Activated naive CD8-positive, alpha-beta T cell treated with anti-CD3 and anti-CD28 coated beads, Interleukin-2, amount 10 ng/mL, durations not matched to agents 7 days and 5 days (primary cell): Measurements from ENCODE around the gene CD200. TPM values are rescaled to one million over a fixed set of nuclear protein-coding genes. Genes with fewer than 3 reads are reported as not detected.

Experiments used
- ATAC-seq: fragments of 150-1000 bp; cut with Tn5 transposase; one replicate; pipeline ENCODE4 v1.10.0; 2021; ENCODE audit warnings: low read depth, moderate library complexity
- POLR2A ChIA-PET: fragments of 350-600 bp; sonication (Branson Sonifier 250); formaldehyde crosslinking; loops from one replicate; lab custom pipeline; 2021; ENCODE audit warnings: antibody characterized with exemption; lab: Charles Lee
- DNase-seq: peaks from one replicate; pipeline ENCODE4 v3.0.0; 2021
- H3K27ac Mint-ChIP-seq: one replicate; pipeline ENCODE4 v1.8.0; 2022; ENCODE audit warnings: mild to moderate bottlenecking, mixed read lengths
- H3K27me3 Mint-ChIP-seq: one replicate; pipeline ENCODE4 v1.8.0; 2022; ENCODE audit warnings: mild to moderate bottlenecking, moderate library complexity, mixed read lengths
- H3K36me3 Mint-ChIP-seq: one replicate; pipeline ENCODE4 v1.8.0; 2021; ENCODE audit warnings: mild to moderate bottlenecking, mixed read lengths
- H3K4me1 Mint-ChIP-seq: one replicate; pipeline ENCODE4 v1.8.0; 2021; ENCODE audit warnings: mixed read lengths
- H3K4me3 Mint-ChIP-seq: one replicate; pipeline ENCODE4 v1.8.0; 2022; ENCODE audit warnings: mild to moderate bottlenecking, moderate library complexity, mixed read lengths
- H3K9me3 Mint-ChIP-seq: one replicate; pipeline ENCODE4 v1.8.0; 2021; ENCODE audit warnings: mixed read lengths
- total RNA-seq, 2 experiments: library from RNA; stranded (reverse); gene quantifications; one replicate each; pipeline ENCODE4 v1.2.3, GENCODE V29; 2021

CD200 gene
- total RNA-seq, 2 experiments from 2014 or later, result 1.7 to 2.1 TPM

DNA sequence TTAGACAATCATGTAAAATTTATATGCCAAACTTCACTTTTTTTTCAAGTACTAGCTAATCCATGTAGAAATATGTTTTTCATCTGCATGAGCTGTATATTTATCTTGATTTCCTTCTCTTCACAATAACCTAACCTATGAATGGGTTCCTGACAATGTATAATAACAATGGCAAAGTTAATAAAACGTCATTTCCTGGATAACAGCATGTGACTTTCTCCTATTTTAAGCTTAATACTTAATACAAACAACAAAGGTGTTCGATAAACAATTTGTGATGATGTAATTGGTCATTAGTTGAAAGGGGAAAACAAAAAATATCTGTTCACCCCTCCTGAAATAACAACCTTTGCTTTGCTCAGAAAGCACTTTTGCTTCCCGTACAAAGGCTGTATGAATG lies 20.4 kb downstream of the CD200 start:
- no peak for DNase-seq
- no peak overlapping the region for H3K27ac Mint-ChIP-seq
- ATAC-seq, result no peak
- POLR2A ChIA-PET, result interaction anchor here (1.6 kb wide), 1 partner anchor 20 kb away, joined by 4 read pairs; the partner anchor contains the start of gene CD200
- peaks cover 8% of the 10 kb centered on the region for H3K4me1 Mint-ChIP-seq
- peaks cover 2% of the 10 kb centered on the region for H3K36me3 Mint-ChIP-seq
- H3K27me3 Mint-ChIP-seq, result no peaks in the 10 kb centered on the region
- H3K9me3 Mint-ChIP-seq, result no peaks in the 10 kb centered on the region
- no peak overlapping the region for H3K4me3 Mint-ChIP-seq

DNA sequence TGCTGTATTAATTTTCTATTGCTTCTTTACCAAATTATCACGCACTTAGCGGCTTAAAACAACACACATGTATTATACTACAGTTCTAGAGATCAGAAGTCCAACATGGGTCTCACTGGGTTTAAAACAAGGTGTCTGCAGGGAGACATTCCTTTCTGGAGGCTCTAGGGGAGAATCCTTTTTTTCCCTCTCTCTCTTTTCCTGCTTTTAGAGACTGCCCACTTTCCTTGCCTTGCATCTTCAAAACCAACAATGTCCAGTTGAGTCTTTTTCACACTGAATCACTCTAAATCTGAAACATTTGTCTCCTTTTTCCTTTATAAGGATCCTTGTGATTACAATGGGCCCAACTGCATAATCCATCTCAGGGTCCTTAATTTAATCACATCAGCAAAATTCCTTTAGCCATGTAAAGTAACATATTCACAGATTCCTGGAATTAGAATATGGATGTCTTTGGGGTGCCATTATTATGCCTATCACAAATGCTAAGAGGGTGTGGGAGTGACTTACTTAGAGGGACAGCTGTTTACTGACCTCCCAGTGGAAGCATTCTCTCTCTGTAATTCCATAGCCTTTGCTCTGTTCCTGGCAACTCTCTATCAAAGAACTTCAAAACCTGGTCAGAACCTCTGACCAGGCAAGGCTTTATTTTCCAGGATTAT lies 21.8 kb downstream of the CD200 start:
- POLR2A ChIA-PET, result interaction anchor here (1.6 kb wide), 1 partner anchor 22 kb away, joined by 4 read pairs; the partner anchor contains the start of gene CD200
- H3K27ac Mint-ChIP-seq, result no peak overlapping the region
- DNase-seq (no peak), ATAC-seq (no peak)
- no peaks in the 10 kb centered on the region for H3K27me3 Mint-ChIP-seq
- H3K4me1 Mint-ChIP-seq, result peaks cover 13% of the 10 kb centered on the region
- no peak overlapping the region for H3K4me3 Mint-ChIP-seq
- peaks cover 2% of the 10 kb centered on the region for H3K36me3 Mint-ChIP-seq
- no peaks in the 10 kb centered on the region for H3K9me3 Mint-ChIP-seq

DNA sequence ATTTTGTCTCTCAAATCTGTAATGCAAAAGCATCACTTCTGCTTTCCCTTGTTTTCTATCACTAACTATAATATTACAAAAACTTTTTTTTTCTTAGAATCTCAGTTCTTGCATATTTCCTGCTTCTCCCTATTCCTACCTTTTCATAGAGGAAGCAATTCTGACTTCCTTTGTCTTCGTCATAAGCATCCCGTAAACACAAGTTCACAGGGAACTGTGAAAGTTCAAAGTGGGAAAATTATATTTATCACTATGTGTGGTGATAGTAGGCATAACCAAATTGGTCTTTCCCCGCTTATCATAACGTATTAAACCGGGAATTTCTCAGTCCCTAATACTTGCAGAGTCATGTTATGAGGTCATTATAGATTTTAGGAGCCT lies 22.3 kb downstream of the CD200 start:
- POLR2A ChIA-PET, result no interaction called here
- peaks cover 2% of the 10 kb centered on the region for H3K36me3 Mint-ChIP-seq
- no peak for ATAC-seq
- H3K27me3 Mint-ChIP-seq, result no peaks in the 10 kb centered on the region
- H3K4me1 Mint-ChIP-seq, result peaks cover 13% of the 10 kb centered on the region
- no peak for DNase-seq
- H3K4me3 Mint-ChIP-seq, result no peak overlapping the region
- H3K27ac Mint-ChIP-seq, result no peak overlapping the region
- no peaks in the 10 kb centered on the region for H3K9me3 Mint-ChIP-seq

DNA sequence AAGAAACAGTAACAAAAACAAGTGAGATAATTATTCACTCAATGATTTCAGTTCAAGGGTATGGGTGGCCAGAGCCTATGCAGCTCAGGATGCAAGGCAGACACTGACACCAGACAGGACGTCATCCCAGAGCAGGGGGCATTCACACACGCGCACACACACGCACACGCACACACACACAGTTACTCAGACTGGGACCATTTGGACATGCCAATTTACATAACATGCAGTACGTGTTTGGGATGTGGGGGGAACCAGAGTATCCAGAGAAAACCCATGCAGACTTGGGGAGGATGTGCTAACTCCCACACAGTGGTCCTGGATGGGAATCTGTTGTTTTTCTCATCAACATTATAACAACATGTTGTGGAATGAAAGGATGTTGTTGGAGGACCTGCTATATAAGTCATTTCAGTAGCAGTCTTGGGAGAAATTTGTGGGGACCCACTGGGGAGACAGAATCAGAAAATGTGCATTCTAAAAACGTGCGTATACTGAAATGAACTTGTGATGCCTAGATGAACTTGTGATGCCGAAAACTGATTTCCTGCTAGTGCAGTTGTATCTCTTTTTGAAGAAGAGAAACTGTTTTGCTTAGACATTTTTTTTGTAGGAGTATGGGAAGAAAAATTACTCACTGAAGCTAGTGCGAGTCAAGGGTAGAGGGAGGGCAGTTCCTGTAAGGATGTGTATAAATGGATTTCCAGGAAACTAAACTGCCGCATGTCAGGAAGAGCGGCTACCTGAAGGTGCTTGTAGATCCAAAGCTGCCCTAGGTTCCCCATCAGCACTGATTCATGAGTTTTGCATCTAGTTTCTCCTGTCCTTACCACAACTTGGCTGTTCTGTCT lies 25.2 kb downstream of the CD200 start:
- no peak for DNase-seq
- ATAC-seq, result no peak

DNA sequence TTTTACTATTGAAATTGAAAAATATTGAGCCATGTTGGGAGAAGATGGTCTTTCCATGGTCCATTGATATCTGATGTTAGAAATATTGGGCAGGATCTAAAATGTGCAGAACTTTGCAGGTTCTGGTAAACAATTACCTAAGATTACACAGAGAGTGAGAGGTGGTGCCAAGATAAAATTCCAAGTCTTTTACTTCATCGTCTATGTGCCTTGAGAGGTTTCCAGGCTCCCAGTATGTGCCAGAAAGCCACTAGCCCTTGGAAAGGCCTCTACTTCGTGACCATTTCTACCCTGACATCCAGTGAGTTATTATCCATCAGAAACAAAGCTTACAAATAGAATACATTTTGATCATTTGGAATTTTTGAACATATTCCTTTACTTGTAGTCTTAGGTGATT lies 27.6 kb downstream of the CD200 start:
- H3K36me3 Mint-ChIP-seq, result peaks cover 8% of the 10 kb centered on the region
- H3K27me3 Mint-ChIP-seq, result no peaks in the 10 kb centered on the region
- no peaks in the 10 kb centered on the region for H3K9me3 Mint-ChIP-seq
- DNase-seq (no peak), ATAC-seq (no peak)
- H3K27ac Mint-ChIP-seq, result no peak overlapping the region
- H3K4me3 Mint-ChIP-seq, result no peak overlapping the region
- POLR2A ChIA-PET, result no interaction called here
- peaks cover 28% of the 10 kb centered on the region for H3K4me1 Mint-ChIP-seq

More for the DNA sequence above, 25.2 kb downstream of the CD200 start:
- no peaks in the 10 kb centered on the region for H3K9me3 Mint-ChIP-seq
- H3K36me3 Mint-ChIP-seq, result peaks cover 4% of the 10 kb centered on the region
- peak overlapping the region; percentile 41 for H3K27ac Mint-ChIP-seq
- peaks cover 13% of the 10 kb centered on the region for H3K4me1 Mint-ChIP-seq
- H3K4me3 Mint-ChIP-seq, result peak overlapping the region; percentile 44
- H3K27me3 Mint-ChIP-seq, result no peaks in the 10 kb centered on the region
- POLR2A ChIA-PET, result no interaction called here

DNA sequence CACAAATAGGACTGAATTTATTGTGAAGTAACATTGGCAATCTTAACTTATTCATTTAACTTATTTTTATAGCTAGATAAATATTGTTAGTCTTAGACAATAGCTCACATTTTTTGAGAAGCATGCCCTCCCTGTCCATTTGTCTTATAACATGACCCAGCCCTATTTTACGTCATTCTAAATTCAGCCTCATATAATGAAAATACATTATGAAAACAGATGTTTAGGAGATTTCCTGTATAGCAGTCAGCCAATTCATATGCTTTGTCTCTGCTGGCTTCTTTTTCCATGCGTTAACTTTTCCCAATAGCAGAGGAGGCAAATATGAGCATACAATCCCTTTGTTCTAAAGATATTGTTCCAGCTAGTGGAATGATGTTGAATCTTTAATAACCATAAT lies 29.3 kb downstream of the CD200 start:
- H3K4me3 Mint-ChIP-seq, result no peak overlapping the region
- H3K9me3 Mint-ChIP-seq, result no peaks in the 10 kb centered on the region
- H3K36me3 Mint-ChIP-seq, result peaks cover 10% of the 10 kb centered on the region
- POLR2A ChIA-PET, result no interaction called here
- no peak overlapping the region for H3K27ac Mint-ChIP-seq
- no peaks in the 10 kb centered on the region for H3K27me3 Mint-ChIP-seq
- DNase-seq (no peak), ATAC-seq (no peak)
- peaks cover 29% of the 10 kb centered on the region for H3K4me1 Mint-ChIP-seq

DNA sequence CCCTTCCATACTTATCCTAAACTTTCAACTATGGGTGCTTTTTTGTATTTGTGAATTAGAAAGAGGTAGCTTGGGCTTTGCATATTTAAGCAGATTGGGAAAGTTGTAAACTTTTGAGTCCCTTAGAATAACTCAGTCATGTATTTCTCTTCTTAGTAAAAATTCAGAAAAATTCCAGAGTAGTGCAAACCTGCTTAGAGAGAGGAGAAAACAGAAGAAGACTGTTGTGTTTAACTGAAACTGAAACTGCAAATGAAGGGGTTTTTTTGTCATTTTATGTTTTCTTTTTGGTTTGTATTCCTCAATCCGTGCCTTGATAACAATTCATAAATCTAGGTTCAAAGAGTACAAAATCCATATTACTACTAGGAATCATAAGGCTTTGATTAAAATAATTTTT lies 31.3 kb downstream of the CD200 start:
- ATAC-seq (peak; percentile 58), DNase-seq (no peak)
- Mint-ChIP-seq H3K27ac (peak overlapping the region; percentile 67), H3K9me3 (no peaks in the 10 kb centered on the region), H3K4me3 (peak overlapping the region; percentile 51), H3K36me3 (peaks cover 12% of the 10 kb centered on the region), H3K4me1 (peaks cover 16% of the 10 kb centered on the region), H3K27me3 (no peaks in the 10 kb centered on the region)
- POLR2A ChIA-PET, result no interaction called here

DNA sequence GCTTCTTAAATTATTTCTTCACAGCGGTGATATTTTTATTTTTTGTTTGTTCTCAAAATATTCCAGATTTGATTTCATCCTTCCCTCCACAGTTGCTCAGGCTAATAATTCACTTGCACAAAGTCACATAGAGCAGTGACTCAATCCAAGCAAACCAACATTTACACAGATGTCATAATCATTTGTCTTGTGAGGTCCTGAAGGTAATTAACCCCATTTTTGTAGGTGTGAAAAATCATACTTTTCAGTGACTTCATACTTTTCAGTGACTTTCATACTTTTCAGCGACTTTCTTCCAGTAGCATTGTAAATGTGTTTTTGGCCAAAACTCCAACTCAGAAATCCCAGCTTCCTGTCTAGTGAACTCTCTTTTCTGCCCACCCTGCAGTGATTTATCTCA lies 32.1 kb downstream of the CD200 start:
- Mint-ChIP-seq H3K4me1 (peaks cover 16% of the 10 kb centered on the region), H3K9me3 (no peaks in the 10 kb centered on the region), H3K27me3 (no peaks in the 10 kb centered on the region), H3K27ac (peak overlapping the region; percentile 79), H3K36me3 (peaks cover 12% of the 10 kb centered on the region), H3K4me3 (peak overlapping the region; percentile 36)
- ATAC-seq (no peak), DNase-seq (no peak)
- POLR2A ChIA-PET, result no interaction called here

DNA sequence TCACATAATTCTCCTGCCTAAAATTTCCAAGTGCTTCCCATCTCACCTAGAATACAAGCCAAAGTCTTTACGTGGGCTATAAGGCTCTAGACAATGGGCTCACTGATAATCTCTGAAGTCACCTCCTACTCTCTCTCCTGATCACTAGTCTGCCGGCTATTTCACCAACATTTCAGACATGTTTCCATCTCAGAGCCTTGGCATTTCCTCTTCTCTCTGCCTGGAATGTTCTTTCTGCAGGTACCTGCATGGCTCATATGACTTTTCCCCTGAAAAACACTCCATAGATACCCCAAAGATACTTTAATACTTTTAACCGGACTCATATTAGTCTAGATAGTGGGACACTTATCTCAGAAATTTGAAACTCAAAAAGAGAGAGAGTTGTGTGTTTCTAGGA lies 32.7 kb downstream of the CD200 start:
- ATAC-seq (no peak), DNase-seq (no peak)
- H3K36me3 Mint-ChIP-seq, result peaks cover 12% of the 10 kb centered on the region
- H3K4me1 Mint-ChIP-seq, result peaks cover 16% of the 10 kb centered on the region
- no peaks in the 10 kb centered on the region for H3K9me3 Mint-ChIP-seq
- no peaks in the 10 kb centered on the region for H3K27me3 Mint-ChIP-seq
- POLR2A ChIA-PET, result no interaction called here
- H3K4me3 Mint-ChIP-seq, result no peak overlapping the region
- no peak overlapping the region for H3K27ac Mint-ChIP-seq

DNA sequence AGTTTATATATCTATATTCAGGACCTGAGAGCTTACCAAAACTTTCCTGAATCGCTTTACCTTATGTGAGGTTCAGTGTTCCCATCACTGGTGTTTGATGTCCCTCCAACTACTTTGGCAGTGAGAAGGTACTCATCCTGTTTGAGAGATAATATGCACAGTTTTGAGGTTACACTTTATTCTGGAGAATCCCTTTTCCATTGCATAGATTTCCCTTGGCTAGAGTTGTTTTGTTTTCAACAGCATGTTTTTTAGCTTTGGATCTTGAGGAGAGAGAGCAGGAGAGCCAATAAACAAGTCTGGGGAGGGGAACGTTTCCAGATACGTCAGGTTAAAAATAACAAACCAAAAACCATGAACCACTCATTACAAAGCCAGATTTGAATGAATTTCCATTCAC lies 33.6 kb downstream of the CD200 start:
- POLR2A ChIA-PET, result no interaction called here
- H3K36me3 Mint-ChIP-seq, result peaks cover 10% of the 10 kb centered on the region
- no peak for DNase-seq
- H3K4me1 Mint-ChIP-seq, result peaks cover 16% of the 10 kb centered on the region
- no peak overlapping the region for H3K4me3 Mint-ChIP-seq
- H3K9me3 Mint-ChIP-seq, result no peaks in the 10 kb centered on the region
- ATAC-seq, result no peak
- H3K27me3 Mint-ChIP-seq, result no peaks in the 10 kb centered on the region
- peak overlapping the region; percentile 12 for H3K27ac Mint-ChIP-seq

DNA sequence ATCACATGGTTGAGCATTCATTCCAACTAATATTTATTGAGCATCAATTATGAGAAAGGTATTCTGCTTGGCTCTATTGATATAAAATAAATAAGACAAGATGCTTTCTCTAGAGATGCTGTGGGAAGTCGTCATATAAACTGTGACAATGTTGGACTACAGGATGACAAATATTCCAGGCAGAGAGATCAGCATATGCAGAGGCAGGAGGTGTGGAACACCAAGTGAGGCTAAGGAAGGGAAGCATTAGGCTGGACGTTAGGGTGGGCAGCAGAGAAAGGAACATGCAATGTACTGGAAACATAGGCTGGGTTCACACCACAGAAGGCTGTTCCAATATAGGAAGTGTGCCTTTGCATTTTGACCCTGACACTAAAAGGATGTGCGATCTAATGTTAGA lies 38.6 kb downstream of the CD200 start:
- no peak overlapping the region for H3K4me3 Mint-ChIP-seq
- H3K27me3 Mint-ChIP-seq, result no peaks in the 10 kb centered on the region
- H3K9me3 Mint-ChIP-seq, result peaks cover 7% of the 10 kb centered on the region
- DNase-seq (no peak), ATAC-seq (no peak)
- peak overlapping the region; percentile 49 for H3K27ac Mint-ChIP-seq
- H3K36me3 Mint-ChIP-seq, result peaks cover 5% of the 10 kb centered on the region
- peaks cover 14% of the 10 kb centered on the region for H3K4me1 Mint-ChIP-seq
- POLR2A ChIA-PET, result no interaction called here

DNA sequence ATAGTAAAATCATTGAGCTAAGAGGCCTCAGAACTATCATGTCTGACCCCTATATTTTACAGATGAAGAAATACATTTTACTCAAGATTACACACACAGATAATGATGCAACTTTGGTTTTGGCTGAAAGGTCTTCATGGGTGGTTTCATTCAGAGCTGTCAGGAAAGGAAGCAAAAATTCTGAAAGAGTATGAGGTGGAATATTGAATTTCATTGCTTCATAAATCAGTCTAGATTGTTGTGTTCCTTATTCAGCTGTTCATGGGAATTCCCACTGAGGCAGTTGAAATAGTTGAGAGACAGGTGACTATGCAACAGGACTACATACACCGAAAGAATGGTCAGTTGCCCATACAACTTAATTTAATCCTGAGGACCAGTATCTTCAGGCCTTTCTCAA lies 39.4 kb downstream of the CD200 start:
- H3K36me3 Mint-ChIP-seq, result peaks cover 6% of the 10 kb centered on the region
- peaks cover 10% of the 10 kb centered on the region for H3K9me3 Mint-ChIP-seq
- no peak overlapping the region for H3K27ac Mint-ChIP-seq
- POLR2A ChIA-PET, result interaction anchor here (0.6 kb wide), 1 partner anchor 1330 kb away, joined by 4 read pairs; no protein-coding TSS in a partner anchor
- no peak overlapping the region for H3K4me3 Mint-ChIP-seq
- peaks cover 15% of the 10 kb centered on the region for H3K4me1 Mint-ChIP-seq
- DNase-seq (no peak), ATAC-seq (no peak)
- H3K27me3 Mint-ChIP-seq, result no peaks in the 10 kb centered on the region

DNA sequence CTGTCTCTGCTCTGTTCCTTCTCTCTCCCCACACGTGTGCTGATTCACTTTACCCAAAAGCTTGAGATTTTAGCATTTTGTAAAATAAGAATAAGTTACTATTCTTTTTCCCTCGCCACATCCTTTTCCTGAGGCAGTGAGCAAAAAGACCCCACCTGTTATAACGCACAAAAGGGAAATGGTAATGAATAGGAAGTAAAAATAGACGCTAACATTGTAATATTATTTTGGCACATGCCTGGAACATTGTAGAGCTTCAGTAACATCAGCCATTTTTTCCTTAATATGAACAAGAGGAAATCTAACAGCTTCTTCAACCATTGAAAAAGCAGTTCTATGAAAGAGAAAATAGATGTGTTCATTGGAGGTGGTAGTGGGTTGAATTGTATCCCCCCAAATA lies 40.5 kb downstream of the CD200 start:
- Mint-ChIP-seq H3K27me3 (no peaks in the 10 kb centered on the region), H3K36me3 (peaks cover 5% of the 10 kb centered on the region), H3K27ac (no peak overlapping the region), H3K4me3 (peak overlapping the region; percentile 21), H3K4me1 (peaks cover 17% of the 10 kb centered on the region), H3K9me3 (peaks cover 12% of the 10 kb centered on the region)
- POLR2A ChIA-PET, result no interaction called here
- ATAC-seq (no peak), DNase-seq (no peak)

DNA sequence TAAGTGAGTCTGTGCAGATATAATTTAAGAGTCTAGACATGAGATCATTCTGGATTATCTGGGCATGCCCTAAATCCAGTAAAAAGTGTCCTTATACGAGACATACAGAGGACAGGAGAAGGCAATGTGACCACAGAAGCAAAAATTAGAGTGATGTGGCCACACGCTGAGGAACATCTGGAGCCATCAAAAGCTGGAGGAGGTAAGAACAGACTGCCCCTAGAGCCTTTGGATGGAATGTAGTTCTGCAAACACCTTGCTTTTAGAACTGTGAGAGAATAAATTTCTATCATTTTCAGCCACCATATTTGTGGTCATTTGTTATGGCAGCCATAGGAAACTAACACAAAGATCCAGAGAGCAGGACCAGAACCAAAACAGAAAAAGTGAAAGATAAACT lies 41.0 kb downstream of the CD200 start:
- peaks cover 12% of the 10 kb centered on the region for H3K9me3 Mint-ChIP-seq
- peaks cover 17% of the 10 kb centered on the region for H3K4me1 Mint-ChIP-seq
- POLR2A ChIA-PET, result no interaction called here
- no peaks in the 10 kb centered on the region for H3K27me3 Mint-ChIP-seq
- no peak overlapping the region for H3K4me3 Mint-ChIP-seq
- H3K36me3 Mint-ChIP-seq, result peaks cover 5% of the 10 kb centered on the region
- ATAC-seq, result no peak
- H3K27ac Mint-ChIP-seq, result no peak overlapping the region
- DNase-seq, result no peak
